ENCODE results near the gene DOCK1. TPM values are rescaled to one million over a fixed set of nuclear protein-coding genes. Genes with fewer than 3 reads are reported as not detected.

DOCK1 gene
- polyA plus RNA-seq, 1 donor from 2014 or later, result 2.7 TPM

DNA sequence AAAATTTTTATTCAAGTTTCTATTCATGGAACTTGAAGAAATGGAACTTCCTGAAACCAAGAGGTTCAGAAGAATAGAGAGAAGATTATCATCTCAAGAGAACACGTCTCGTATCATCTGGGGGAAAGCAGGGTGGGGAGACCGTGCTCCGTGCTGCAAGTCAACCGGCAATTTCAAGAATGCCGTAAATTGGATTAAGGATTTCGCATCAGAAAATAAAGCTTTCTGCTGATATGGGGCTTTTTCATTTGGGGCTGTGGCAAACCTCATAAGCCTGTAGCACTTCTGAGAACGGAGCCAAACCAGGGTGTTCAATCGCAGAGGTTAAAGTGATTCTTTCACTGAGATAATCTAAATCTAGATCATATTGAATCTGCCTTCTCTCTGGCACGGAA, 493.7 kb downstream of the DOCK1 start:
- no peak overlapping the region for H3K9ac ChIP-seq (ENCODE audit: low read length)
- H3K79me2 ChIP-seq (replicated peaks; ENCODE audit: insufficient read depth, low read length), result no peaks in the 10 kb centered on the region
- H3K27me3 ChIP-seq (ENCODE audit: insufficient read depth, low read depth, low read length), result no peaks in the 10 kb centered on the region
- no peak overlapping the region for H2AFZ ChIP-seq (ENCODE audit: low read depth, low read length)
- no peak overlapping the region for H3K27ac ChIP-seq (ENCODE audit: low read length)
- no peaks in the 10 kb centered on the region for H3K36me3 ChIP-seq (ENCODE audit: insufficient read depth, low read length)
- no peak overlapping the region for H3K4me2 ChIP-seq (ENCODE audit: low read length)
- H3K9me3 ChIP-seq (ENCODE audit: low read length), result no peaks in the 10 kb centered on the region
- TF ChIP-seq, protein P1, sequence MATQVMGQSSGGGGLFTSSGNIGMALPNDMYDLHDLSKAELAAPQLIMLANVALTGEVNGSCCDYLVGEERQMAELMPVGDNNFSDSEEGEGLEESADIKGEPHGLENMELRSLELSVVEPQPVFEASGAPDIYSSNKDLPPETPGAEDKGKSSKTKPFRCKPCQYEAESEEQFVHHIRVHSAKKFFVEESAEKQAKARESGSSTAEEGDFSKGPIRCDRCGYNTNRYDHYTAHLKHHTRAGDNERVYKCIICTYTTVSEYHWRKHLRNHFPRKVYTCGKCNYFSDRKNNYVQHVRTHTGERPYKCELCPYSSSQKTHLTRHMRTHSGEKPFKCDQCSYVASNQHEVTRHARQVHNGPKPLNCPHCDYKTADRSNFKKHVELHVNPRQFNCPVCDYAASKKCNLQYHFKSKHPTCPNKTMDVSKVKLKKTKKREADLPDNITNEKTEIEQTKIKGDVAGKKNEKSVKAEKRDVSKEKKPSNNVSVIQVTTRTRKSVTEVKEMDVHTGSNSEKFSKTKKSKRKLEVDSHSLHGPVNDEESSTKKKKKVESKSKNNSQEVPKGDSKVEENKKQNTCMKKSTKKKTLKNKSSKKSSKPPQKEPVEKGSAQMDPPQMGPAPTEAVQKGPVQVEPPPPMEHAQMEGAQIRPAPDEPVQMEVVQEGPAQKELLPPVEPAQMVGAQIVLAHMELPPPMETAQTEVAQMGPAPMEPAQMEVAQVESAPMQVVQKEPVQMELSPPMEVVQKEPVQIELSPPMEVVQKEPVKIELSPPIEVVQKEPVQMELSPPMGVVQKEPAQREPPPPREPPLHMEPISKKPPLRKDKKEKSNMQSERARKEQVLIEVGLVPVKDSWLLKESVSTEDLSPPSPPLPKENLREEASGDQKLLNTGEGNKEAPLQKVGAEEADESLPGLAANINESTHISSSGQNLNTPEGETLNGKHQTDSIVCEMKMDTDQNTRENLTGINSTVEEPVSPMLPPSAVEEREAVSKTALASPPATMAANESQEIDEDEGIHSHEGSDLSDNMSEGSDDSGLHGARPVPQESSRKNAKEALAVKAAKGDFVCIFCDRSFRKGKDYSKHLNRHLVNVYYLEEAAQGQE (IDR thresholded peaks at IDR 0.05; ENCODE audit: borderline replicate concordance), result no peak
- TF ChIP-seq EP300 (conservative IDR thresholded peaks at IDR 0.05; ENCODE audit: poor library complexity, severe bottlenecking), result no peak
- TF ChIP-seq, protein P2, sequence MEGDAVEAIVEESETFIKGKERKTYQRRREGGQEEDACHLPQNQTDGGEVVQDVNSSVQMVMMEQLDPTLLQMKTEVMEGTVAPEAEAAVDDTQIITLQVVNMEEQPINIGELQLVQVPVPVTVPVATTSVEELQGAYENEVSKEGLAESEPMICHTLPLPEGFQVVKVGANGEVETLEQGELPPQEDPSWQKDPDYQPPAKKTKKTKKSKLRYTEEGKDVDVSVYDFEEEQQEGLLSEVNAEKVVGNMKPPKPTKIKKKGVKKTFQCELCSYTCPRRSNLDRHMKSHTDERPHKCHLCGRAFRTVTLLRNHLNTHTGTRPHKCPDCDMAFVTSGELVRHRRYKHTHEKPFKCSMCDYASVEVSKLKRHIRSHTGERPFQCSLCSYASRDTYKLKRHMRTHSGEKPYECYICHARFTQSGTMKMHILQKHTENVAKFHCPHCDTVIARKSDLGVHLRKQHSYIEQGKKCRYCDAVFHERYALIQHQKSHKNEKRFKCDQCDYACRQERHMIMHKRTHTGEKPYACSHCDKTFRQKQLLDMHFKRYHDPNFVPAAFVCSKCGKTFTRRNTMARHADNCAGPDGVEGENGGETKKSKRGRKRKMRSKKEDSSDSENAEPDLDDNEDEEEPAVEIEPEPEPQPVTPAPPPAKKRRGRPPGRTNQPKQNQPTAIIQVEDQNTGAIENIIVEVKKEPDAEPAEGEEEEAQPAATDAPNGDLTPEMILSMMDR (IDR thresholded peaks at IDR 0.05; ENCODE audit: poor library complexity, severe bottlenecking), result no peak
- TF ChIP-seq EZH2 (IDR thresholded peaks at IDR 0.05; ENCODE audit: borderline replicate concordance, insufficient read depth, low read length, poor library complexity, severe bottlenecking), result no peak
- no peak for TF ChIP-seq MXI1 (conservative IDR thresholded peaks at IDR 0.05; ENCODE audit: poor library complexity, severe bottlenecking)
- TF ChIP-seq RAD21 (conservative IDR thresholded peaks at IDR 0.05), result no peak
- TF ChIP-seq POLR2AphosphoS5 (IDR thresholded peaks at IDR 0.05), result no peak
- H3F3A ChIP-seq (ENCODE audit: insufficient read depth, low read length, poor library complexity, severe bottlenecking), result no peaks in the 10 kb centered on the region
- no peak overlapping the region for H3K4me3 ChIP-seq (ENCODE audit: low read length)
- H3K9me2 ChIP-seq (ENCODE audit: insufficient read depth, low read length), result no peaks in the 10 kb centered on the region
- H4K20me1 ChIP-seq (ENCODE audit: insufficient read depth), result no peaks in the 10 kb centered on the region

DNA sequence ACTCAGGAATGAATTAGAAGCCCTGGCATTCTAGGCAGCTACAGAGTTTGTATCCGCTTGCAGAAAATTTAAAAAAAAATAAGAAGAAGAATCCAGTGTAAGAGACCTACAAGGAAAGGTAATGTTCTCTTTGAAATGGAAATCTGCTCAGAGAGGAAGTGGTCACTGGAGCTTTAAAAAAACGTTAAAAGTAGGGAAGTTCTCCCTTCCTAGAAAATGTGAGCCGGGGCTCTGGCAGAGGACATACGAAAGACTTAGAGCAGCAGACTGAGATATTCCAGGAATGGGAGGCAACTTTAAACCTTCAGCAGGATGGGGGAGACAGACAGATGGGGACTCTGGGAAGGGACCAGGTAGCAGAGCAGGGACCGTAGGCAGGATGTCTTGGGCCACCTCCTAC, 494.4 kb downstream of the DOCK1 start:
- TF ChIP-seq, protein P2 (IDR thresholded peaks at IDR 0.05; ENCODE audit: poor library complexity, severe bottlenecking), result no peak
- TF ChIP-seq, protein P1 (IDR thresholded peaks at IDR 0.05; ENCODE audit: borderline replicate concordance), result no peak
- TF ChIP-seq SMC3 (conservative IDR thresholded peaks at IDR 0.05; ENCODE audit: poor library complexity) (no peak), TAF1 (IDR thresholded peaks at IDR 0.05; ENCODE audit: low read depth) (no peak), EP300 (conservative IDR thresholded peaks at IDR 0.05; ENCODE audit: poor library complexity, severe bottlenecking) (no peak), RAD21 (conservative IDR thresholded peaks at IDR 0.05) (no peak), POLR2AphosphoS5 (IDR thresholded peaks at IDR 0.05) (no peak), MXI1 (conservative IDR thresholded peaks at IDR 0.05; ENCODE audit: poor library complexity, severe bottlenecking) (no peak), EZH2 (IDR thresholded peaks at IDR 0.05; ENCODE audit: borderline replicate concordance, insufficient read depth, low read length, poor library complexity, severe bottlenecking) (no peak)
- Histone ChIP-seq H3K36me3 (ENCODE audit: insufficient read depth, low read length) (no peaks in the 10 kb centered on the region), H3K9ac (ENCODE audit: low read length) (no peak overlapping the region), H3K27me3 (ENCODE audit: insufficient read depth, low read depth, low read length) (no peaks in the 10 kb centered on the region), H3K79me2 (replicated peaks; ENCODE audit: insufficient read depth, low read length) (no peaks in the 10 kb centered on the region), H3K4me2 (ENCODE audit: low read length) (no peak overlapping the region), H2AFZ (ENCODE audit: low read depth, low read length) (no peak overlapping the region), H3K27ac (ENCODE audit: low read length) (no peak overlapping the region), H3K9me2 (ENCODE audit: insufficient read depth, low read length) (no peaks in the 10 kb centered on the region), H3K4me3 (ENCODE audit: low read length) (no peak overlapping the region), H4K20me1 (ENCODE audit: insufficient read depth) (no peaks in the 10 kb centered on the region), H3F3A (ENCODE audit: insufficient read depth, low read length, poor library complexity, severe bottlenecking) (no peaks in the 10 kb centered on the region), H3K9me3 (ENCODE audit: low read length) (no peaks in the 10 kb centered on the region)

All from neural cell (in vitro differentiated cells).